Activated naive CD4-positive, alpha-beta T cell treated with anti-CD3 and anti-CD28 coated beads, Interleukin-2, amount 10 ng/mL, durations not matched to agents 7 days and 5 days (primary cell): ENCODE measurements around the gene ARNT2.
"Not testable (repeated sequence)": the region's sequence is repeated elsewhere in the genome, so short reads cannot be mapped to it uniquely, and the experiment has no call there.

Experiments used
- CTCF ChIA-PET: fragments of 350-600 bp; sonication (Branson Sonifier 250); formaldehyde crosslinking; loops from one replicate; lab custom pipeline; 2021; ENCODE audit warnings: antibody characterized with exemption; lab: Charles Lee
- DNase-seq: peaks from one replicate; pipeline ENCODE4 v3.0.0-alpha.2; 2020
- H3K27ac Mint-ChIP-seq: one replicate; pipeline ENCODE4 v1.8.0; 2021; ENCODE audit warnings: mild to moderate bottlenecking, moderate library complexity, mixed read lengths
- H3K27me3 Mint-ChIP-seq: one replicate; pipeline ENCODE4 v1.8.0; 2021; ENCODE audit warnings: mild to moderate bottlenecking, mixed read lengths
- H3K36me3 Mint-ChIP-seq: one replicate; pipeline ENCODE4 v1.8.0; 2021; ENCODE audit warnings: mixed read lengths
- H3K4me1 Mint-ChIP-seq: one replicate; pipeline ENCODE4 v1.8.0; 2021; ENCODE audit warnings: mixed read lengths
- H3K4me3 Mint-ChIP-seq: one replicate; pipeline ENCODE4 v1.8.0; 2021; ENCODE audit warnings: mild to moderate bottlenecking, moderate library complexity, mixed read lengths
- H3K9me3 Mint-ChIP-seq: one replicate; pipeline ENCODE4 v1.8.0; 2021; ENCODE audit warnings: mixed read lengths

ARNT2 gene

DNA sequence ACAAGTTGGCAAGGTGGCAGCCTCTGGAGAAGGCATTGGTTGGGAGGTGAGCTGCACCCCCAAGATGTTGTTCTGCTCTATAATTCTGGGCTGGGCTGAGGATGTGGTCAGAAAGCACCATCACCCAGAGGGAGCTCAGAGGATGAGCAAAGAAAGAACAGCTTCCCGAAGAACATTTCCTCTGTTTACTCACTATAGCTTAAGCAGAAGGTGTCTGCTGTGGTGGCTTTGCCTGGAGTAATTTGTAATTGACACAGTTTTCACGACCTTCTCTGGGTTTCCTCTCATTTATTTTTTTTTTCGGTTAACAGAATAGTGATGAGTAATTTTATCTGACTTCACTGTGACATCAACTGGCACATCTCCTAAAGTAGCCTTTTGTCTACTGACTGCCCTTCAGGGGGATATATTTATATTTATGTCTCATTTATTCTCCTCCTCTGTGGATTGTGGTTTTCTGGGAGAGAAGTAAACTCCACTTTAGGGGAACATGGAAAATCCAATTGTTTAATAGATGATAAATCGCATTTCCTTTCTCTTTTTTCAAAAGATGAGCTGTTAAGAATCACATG is 241.4 kb downstream of the ARNT2 start:
- no peak overlapping the region for H3K4me3 Mint-ChIP-seq
- DNase-seq, result no peak
- H3K4me1 Mint-ChIP-seq, result peaks cover 3% of the 10 kb centered on the region
- H3K9me3 Mint-ChIP-seq, result peaks cover 13% of the 10 kb centered on the region
- H3K27me3 Mint-ChIP-seq, result peaks cover 9% of the 10 kb centered on the region
- no peaks in the 10 kb centered on the region for H3K36me3 Mint-ChIP-seq
- CTCF ChIA-PET, result interaction anchor here (0.7 kb wide), 1 partner anchor 353 kb away, joined by 3 read pairs; no protein-coding TSS in a partner anchor
- no peak overlapping the region for H3K27ac Mint-ChIP-seq

DNA sequence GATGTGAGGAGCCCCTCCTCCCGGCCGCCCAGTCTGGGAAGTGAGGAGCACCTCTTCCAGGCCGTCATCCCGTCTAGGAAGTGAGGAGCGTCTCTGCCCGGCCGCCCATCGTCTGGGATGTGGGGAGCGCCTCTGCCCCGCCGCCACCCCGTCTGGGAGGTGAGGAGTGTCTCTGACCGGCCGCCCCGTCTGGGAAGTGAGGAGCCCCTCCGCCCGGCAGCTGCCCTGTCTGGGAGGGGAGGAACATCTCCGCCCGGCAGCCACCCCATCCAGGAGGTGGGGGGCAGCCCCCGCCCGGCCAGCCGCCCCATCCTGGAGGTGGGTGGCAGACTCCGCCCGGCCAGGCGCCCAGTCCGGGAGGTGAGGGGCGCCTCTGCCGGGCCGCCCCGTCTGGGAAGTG is 243.2 kb downstream of the ARNT2 start:
- H3K4me1 Mint-ChIP-seq, CTCF ChIA-PET, DNase-seq, H3K4me3 Mint-ChIP-seq, H3K27ac Mint-ChIP-seq, H3K36me3 Mint-ChIP-seq: not testable (repeated sequence)
- peaks cover 14% of the 10 kb centered on the region for H3K27me3 Mint-ChIP-seq
- H3K9me3 Mint-ChIP-seq, result peaks cover 13% of the 10 kb centered on the region
